Measurements from ENCODE around the gene MVK. TPM values are rescaled to one million over a fixed set of nuclear protein-coding genes. Genes with fewer than 3 reads are reported as not detected.

MVK gene
- total and polyA plus RNA-seq, 2 of the 4 experiments (the other 2 are of a cell fraction): 6.6 to 11.5 TPM

DNA sequence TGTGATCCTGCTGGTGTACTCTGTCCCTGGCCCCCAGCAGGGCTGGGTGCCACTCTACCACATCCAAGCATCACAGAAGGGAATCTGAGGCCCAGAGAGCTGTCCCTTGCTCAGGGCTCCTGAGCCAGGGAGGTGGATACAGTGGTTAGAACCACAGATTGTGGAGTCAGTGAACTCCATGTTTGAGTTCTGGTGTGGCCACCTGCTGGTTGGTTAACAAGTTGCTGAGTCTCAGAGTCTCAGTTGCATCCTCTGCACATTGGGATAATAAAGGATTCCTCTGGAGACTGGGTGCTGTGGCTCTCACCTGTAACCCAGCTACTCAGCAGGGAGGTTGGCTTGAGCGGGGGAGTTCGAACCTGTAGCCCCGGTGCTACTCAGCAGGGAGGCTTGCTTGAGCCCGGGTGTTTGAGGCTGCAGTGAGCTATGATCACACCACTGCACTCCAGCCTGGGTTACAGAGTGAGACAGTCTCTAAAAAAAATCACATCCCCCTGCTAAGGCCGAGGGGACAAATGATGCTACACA, 39.4 kb downstream of the MVK start:
- no TSS peak for BruUV-seq (replicated peaks)
- no peak overlapping the region for H2AK9ac ChIP-seq (replicated peaks; ENCODE audit: low read depth, low read length, poor library complexity)
- no peaks in the 10 kb centered on the region; the same call in 1 of the 2 replicates for H3K9me3 ChIP-seq (ENCODE audit: control insufficient read depth, insufficient read depth, low read length)
- in situ Hi-C loops (cut with MboI; ENCODE audit: low sequenced_read_pairs) (no loop called here), dilution Hi-C loops (cut with HindIII; ENCODE audit: low sequenced_read_pairs, unreplicated experiment) (no loop called here), intact Hi-C loops (cut with micrococcal nuclease) (no loop called here)
- no peak overlapping the region for H3K9ac ChIP-seq (ENCODE audit: low read depth, low read length)
- H4K91ac ChIP-seq (ENCODE audit: insufficient read depth, low read depth, low read length): no peak overlapping the region
- WGBS, 2 experiments (ENCODE audit: extremely low coverage in 2 of 2, insufficient read length in 1 of 2): no CpG with 5 or more reads among the region's 5 CpGs
- no peak overlapping the region for H3K27ac ChIP-seq (ENCODE audit: insufficient read depth, low read length)
- H3K56ac ChIP-seq (ENCODE audit: extremely low read depth, insufficient read depth, low read length): no peak overlapping the region
- H3K27me3 ChIP-seq (ENCODE audit: control insufficient read depth, insufficient read depth, low read length): peaks cover 73% of the 10 kb centered on the region
- H3K14ac ChIP-seq (replicated peaks; ENCODE audit: low read depth, low read length): no peak overlapping the region
- no peak overlapping the region for H3K4me2 ChIP-seq (ENCODE audit: low read depth, low read length)
- no peak overlapping the region for H2BK5ac ChIP-seq (ENCODE audit: low read depth, low read length, poor library complexity, severe bottlenecking)
- H2AK5ac ChIP-seq (ENCODE audit: low read depth, low read length): no peak overlapping the region
- H3K79me1 ChIP-seq (ENCODE audit: low read depth in 1 of 2, low read length in 2 of 2): no peaks in the 10 kb centered on the region
- H3K18ac ChIP-seq (ENCODE audit: low read depth, low read length): no peak overlapping the region
- H3K23ac ChIP-seq (ENCODE audit: low read depth, low read length): no peak overlapping the region
- H2BK120ac ChIP-seq (ENCODE audit: low read depth, low read length): no peak overlapping the region
- no peak overlapping the region for H2AFZ ChIP-seq (replicated peaks; ENCODE audit: low read length, poor library complexity)
- H2BK15ac ChIP-seq (ENCODE audit: low read depth, low read length): no peak overlapping the region
- no peak overlapping the region for H4K5ac ChIP-seq (ENCODE audit: low read depth, low read length)
- no peak overlapping the region for H4K8ac ChIP-seq (ENCODE audit: low read depth in 2 of 2, low read length in 2 of 2)
- POLR2A ChIA-PET (ENCODE audit: unreplicated experiment): no interaction called here
- no peak for TF ChIP-seq FOS (IDR thresholded peaks at IDR 0.05; ENCODE audit: low read depth, low read length)
- TF ChIP-seq, protein P1, sequence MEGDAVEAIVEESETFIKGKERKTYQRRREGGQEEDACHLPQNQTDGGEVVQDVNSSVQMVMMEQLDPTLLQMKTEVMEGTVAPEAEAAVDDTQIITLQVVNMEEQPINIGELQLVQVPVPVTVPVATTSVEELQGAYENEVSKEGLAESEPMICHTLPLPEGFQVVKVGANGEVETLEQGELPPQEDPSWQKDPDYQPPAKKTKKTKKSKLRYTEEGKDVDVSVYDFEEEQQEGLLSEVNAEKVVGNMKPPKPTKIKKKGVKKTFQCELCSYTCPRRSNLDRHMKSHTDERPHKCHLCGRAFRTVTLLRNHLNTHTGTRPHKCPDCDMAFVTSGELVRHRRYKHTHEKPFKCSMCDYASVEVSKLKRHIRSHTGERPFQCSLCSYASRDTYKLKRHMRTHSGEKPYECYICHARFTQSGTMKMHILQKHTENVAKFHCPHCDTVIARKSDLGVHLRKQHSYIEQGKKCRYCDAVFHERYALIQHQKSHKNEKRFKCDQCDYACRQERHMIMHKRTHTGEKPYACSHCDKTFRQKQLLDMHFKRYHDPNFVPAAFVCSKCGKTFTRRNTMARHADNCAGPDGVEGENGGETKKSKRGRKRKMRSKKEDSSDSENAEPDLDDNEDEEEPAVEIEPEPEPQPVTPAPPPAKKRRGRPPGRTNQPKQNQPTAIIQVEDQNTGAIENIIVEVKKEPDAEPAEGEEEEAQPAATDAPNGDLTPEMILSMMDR (conservative IDR thresholded peaks at IDR 0.05; ENCODE audit: low read depth, low read length): peak; percentile 16; the same call in 1 of the 2 replicates
- peak; percentile 26; the same call in 1 of the 2 replicates for TF ChIP-seq SMC3 (IDR thresholded peaks at IDR 0.05; ENCODE audit: low read depth, low read length)
- no peak for TF ChIP-seq CHD1 (IDR thresholded peaks at IDR 0.05; ENCODE audit: low read depth, low read length)
- no peaks in the 10 kb centered on the region for H4K20me1 ChIP-seq (ENCODE audit: insufficient read depth, low read length)
- no peak overlapping the region for H3K4me3 ChIP-seq (ENCODE audit: insufficient read depth, low read depth, low read length)
- CTCF ChIA-PET: interaction anchor here (0.6 to 0.9 kb wide), 2 partner anchors 15 to 16 kb away, joined by 3 read pairs; no protein-coding TSS in a partner anchor
- peak; percentile 6 for DNase-seq
- H3K4me1 ChIP-seq (ENCODE audit: control insufficient read depth, insufficient read depth, low read length): no peaks in the 10 kb centered on the region
- H2BK20ac ChIP-seq (ENCODE audit: low read depth, low read length): no peak overlapping the region
- no peaks in the 10 kb centered on the region for H3K9me1 ChIP-seq (ENCODE audit: insufficient read depth, low read length)
- H3K4ac ChIP-seq (ENCODE audit: low read depth, low read length): no peak overlapping the region
- peak; percentile 37; the same call in 1 of the 2 replicates for ATAC-seq (ENCODE audit: low read depth)
- H3K36me3 ChIP-seq (ENCODE audit: control insufficient read depth, insufficient read depth, low read length): no peaks in the 10 kb centered on the region
